Neural cell (in vitro differentiated cells): ENCODE data around the gene FGA.

Experiments used
- CTCF ChIP-seq: fragments of 450-650 bp; IDR thresholded peaks from 2 replicates; pipeline ENCODE4 v1.5.1; 2014; ENCODE audit warnings: antibody characterized with exemption, mild to moderate bottlenecking, moderate library complexity; ENCODE audit not compliant: poor library complexity, severe bottlenecking
- EZH2 ChIP-seq: fragments of 200-600, 300-800 bp; shearing (Covaris generic), sonication (generic); IDR thresholded peaks from 2 replicates; pipeline ENCODE4 v1.6.1; 2014; ENCODE audit warnings: antibody characterized with exemption, low read length, borderline replicate concordance, mild to moderate bottlenecking; ENCODE audit not compliant: insufficient read depth, poor library complexity, severe bottlenecking
- POLR2AphosphoS5 ChIP-seq: IDR thresholded peaks from 2 replicates; pipeline ENCODE4 v1.6.1; 2012
- RAD21 ChIP-seq: fragments of 450-650 bp; conservative IDR thresholded peaks from 2 replicates; pipeline ENCODE4 v1.6.1; 2014; ENCODE audit warnings: antibody characterized with exemption, mild to moderate bottlenecking, moderate library complexity
- REST ChIP-seq: IDR thresholded peaks from 2 replicates; pipeline ENCODE4 v1.6.1; 2012; ENCODE audit warnings: borderline replicate concordance
- TAF1 ChIP-seq: IDR thresholded peaks from 2 replicates; pipeline ENCODE4 v1.6.1; 2012; ENCODE audit warnings: low read depth

- no peak for TF ChIP-seq CTCF
- TF ChIP-seq REST: no peak
- no peak for TF ChIP-seq RAD21
- TF ChIP-seq EZH2: no peak
- TF ChIP-seq POLR2AphosphoS5: no peak
- TF ChIP-seq TAF1: no peak
Measured at GRCh38 chr4:154560824-154561231, 29.7 kb downstream of the FGA start.
